Lower leg skin (tissue), 3 donors: Measurements from ENCODE around the gene MAX.

Experiments
- POLR2A ChIP-seq, 2 donors: fragments of 450-650 bp; IDR thresholded peaks; one replicate each; pipeline ENCODE4 v1.6.1; 2016 to 2017; ENCODE audit warnings: antibody characterized with exemption in 2 of 2, mild to moderate bottlenecking in 1 of 2, moderate library complexity in 1 of 2
- TF ChIP-seq, protein P1 (sequence below), 3 donors: fragments of 450-650 bp; IDR thresholded peaks; one replicate each; pipeline ENCODE4 v1.5.1; 2016; ENCODE audit warnings: antibody characterized with exemption in 3 of 3, mild to moderate bottlenecking in 3 of 3, moderate library complexity in 2 of 3

DNA sequence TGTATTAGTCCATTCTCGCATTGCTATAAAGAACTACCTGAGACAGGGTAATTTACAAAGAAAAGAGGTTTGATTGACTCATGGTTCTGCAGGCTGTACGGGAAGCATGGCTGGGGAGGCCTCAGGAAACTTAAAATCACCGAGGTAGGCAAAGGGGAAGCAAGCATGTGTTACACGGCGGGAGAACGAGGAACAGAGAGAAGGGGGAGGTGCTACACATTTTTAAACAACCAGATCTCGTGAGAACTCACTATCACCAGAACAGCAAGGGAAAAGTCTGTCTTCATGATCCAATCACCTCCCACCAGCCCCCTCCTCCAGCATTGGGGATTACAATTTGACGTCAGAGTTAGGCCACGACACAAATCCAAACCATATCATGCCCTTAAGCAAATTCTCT lies 13.3 kb upstream of the MAX start:
- TF ChIP-seq, protein P1, sequence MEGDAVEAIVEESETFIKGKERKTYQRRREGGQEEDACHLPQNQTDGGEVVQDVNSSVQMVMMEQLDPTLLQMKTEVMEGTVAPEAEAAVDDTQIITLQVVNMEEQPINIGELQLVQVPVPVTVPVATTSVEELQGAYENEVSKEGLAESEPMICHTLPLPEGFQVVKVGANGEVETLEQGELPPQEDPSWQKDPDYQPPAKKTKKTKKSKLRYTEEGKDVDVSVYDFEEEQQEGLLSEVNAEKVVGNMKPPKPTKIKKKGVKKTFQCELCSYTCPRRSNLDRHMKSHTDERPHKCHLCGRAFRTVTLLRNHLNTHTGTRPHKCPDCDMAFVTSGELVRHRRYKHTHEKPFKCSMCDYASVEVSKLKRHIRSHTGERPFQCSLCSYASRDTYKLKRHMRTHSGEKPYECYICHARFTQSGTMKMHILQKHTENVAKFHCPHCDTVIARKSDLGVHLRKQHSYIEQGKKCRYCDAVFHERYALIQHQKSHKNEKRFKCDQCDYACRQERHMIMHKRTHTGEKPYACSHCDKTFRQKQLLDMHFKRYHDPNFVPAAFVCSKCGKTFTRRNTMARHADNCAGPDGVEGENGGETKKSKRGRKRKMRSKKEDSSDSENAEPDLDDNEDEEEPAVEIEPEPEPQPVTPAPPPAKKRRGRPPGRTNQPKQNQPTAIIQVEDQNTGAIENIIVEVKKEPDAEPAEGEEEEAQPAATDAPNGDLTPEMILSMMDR (IDR thresholded peaks at IDR 0.05), result no peak
- TF ChIP-seq POLR2A (IDR thresholded peaks at IDR 0.05), result no peak
